ENCODE measurements around the gene PLCD3.
A peak's percentile ranks its signal among the peaks of the same experiment; 100 is the strongest.

Gene PLCD3

DNA sequence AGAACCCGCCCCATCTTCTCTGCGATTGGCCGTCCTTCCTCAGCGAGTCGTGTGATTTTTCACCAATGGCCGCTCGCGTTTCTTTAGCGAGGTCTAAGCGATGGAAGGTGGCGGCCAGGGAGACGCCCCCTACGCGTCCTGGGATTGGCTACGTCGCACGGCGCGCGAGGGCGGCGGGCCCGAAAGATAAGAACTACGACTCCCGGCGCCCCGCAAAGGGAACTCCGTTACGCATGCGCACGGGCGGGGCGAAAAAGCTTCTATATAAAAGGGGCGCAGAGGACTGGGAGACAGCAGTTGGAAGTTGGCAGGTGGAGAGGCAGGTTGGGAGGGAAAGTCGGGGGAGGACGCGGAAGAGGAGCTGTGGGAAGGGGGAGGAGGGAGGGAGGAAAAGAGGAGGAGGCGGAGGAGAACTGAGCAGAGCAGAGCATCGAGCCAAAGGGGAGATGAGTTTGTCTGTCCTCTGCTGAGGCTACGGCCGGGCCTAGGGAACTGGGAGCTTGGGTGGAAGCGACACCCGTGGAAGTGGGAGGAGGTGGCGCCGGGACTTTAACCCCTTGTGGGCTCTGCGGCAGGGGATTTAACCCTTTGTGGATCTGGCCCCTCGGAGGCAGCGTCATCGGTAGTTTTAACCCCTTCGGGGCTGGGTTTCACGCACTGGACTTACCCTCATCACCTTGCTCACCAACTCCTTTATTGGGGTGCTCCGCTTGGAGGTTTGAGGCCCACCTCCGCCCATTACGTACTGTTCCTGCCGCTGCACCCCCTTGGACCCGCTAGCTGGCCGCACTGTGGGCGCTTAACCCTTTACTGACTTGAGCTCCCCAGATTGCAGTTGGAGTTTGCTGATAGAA, 16.1 kb upstream of the PLCD3 start, which contains the start of gene HEXIM1:
HEXIM1 (plus strand) TSS at position 293 of the 854 bp plus-strand sequence. CDS start 716 bp downstream, outside the sequence.
- H3K4me1 ChIP-seq (ENCODE audit: low read depth, poor library complexity, severe bottlenecking): peaks cover 39% of the 10 kb centered on the region
- H3K27ac ChIP-seq: peak within 1 kb of the TSS; percentile 90
- H4K20me1 ChIP-seq (ENCODE audit: insufficient read depth): no peaks in the 10 kb centered on the region
- no peaks in the 10 kb centered on the region for H3K27me3 ChIP-seq (ENCODE audit: insufficient read depth, low read depth)
- H3K79me2 ChIP-seq (ENCODE audit: insufficient read depth, low read depth): peaks cover 19% of the 10 kb centered on the region; the same call in 1 of the 2 replicates
- H3K9ac ChIP-seq: peak within 1 kb of the TSS; percentile 85
- peak within 1 kb of the TSS; percentile 58 for H2AFZ ChIP-seq (ENCODE audit: low read depth)
- H3K4me2 ChIP-seq: peak within 1 kb of the TSS; percentile 93
- no peaks in the 10 kb centered on the region for H3K36me3 ChIP-seq (ENCODE audit: insufficient read depth)
- H3K4me3 ChIP-seq (IDR thresholded peaks at IDR 0.05; ENCODE audit: insufficient read depth, low read depth, low read length): peak within 1 kb of the TSS; percentile 46
- TF ChIP-seq, protein P1, sequence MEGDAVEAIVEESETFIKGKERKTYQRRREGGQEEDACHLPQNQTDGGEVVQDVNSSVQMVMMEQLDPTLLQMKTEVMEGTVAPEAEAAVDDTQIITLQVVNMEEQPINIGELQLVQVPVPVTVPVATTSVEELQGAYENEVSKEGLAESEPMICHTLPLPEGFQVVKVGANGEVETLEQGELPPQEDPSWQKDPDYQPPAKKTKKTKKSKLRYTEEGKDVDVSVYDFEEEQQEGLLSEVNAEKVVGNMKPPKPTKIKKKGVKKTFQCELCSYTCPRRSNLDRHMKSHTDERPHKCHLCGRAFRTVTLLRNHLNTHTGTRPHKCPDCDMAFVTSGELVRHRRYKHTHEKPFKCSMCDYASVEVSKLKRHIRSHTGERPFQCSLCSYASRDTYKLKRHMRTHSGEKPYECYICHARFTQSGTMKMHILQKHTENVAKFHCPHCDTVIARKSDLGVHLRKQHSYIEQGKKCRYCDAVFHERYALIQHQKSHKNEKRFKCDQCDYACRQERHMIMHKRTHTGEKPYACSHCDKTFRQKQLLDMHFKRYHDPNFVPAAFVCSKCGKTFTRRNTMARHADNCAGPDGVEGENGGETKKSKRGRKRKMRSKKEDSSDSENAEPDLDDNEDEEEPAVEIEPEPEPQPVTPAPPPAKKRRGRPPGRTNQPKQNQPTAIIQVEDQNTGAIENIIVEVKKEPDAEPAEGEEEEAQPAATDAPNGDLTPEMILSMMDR (conservative IDR thresholded peaks at IDR 0.05; ENCODE audit: low read depth, low read length): no peak

DNA sequence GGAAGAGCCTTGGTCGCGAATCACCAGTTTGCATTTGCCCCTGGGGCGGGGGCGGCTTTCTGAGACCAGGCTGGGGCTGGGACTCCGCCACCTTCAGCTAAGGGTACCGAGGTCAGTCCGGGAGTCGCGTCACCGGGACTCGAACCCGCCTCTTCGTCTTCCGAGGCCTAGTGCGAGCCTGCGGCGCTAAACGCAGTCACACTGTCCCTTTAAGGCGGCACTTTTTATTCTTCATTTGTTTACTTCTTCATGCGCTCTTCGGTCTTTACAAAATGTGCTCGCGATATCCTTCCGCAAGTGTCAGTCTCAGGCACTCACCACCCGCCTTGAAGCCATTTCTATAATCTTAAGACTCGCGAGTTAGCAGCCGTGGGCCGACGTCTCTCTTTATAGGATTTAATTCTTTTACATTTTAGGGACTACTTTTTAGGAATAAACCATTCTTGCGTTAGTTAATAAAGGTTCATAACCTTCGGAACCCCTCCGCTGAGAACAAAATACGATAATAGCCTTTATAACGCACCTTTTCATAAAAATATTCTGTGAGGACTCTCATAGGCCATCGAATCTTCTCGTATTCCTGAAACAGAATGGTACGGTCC, 15.4 kb upstream of the PLCD3 start:
- Histone ChIP-seq H3K4me2 (peak overlapping the region; percentile 58), H3K9ac (peak overlapping the region; percentile 85), H3K27ac (peak overlapping the region; percentile 90), H3K4me1 (ENCODE audit: low read depth, poor library complexity, severe bottlenecking) (peaks cover 33% of the 10 kb centered on the region), H4K20me1 (ENCODE audit: insufficient read depth) (no peaks in the 10 kb centered on the region), H2AFZ (ENCODE audit: low read depth) (peak overlapping the region; percentile 58), H3K4me3 (IDR thresholded peaks at IDR 0.05; ENCODE audit: insufficient read depth, low read depth, low read length) (no peak overlapping the region), H3K36me3 (ENCODE audit: insufficient read depth) (no peaks in the 10 kb centered on the region), H3K27me3 (ENCODE audit: insufficient read depth, low read depth) (no peaks in the 10 kb centered on the region), H3K79me2 (ENCODE audit: insufficient read depth, low read depth) (peaks cover 19% of the 10 kb centered on the region; the same call in 1 of the 2 replicates)
- TF ChIP-seq, protein P1 (conservative IDR thresholded peaks at IDR 0.05; ENCODE audit: low read depth, low read length): no peak

DNA sequence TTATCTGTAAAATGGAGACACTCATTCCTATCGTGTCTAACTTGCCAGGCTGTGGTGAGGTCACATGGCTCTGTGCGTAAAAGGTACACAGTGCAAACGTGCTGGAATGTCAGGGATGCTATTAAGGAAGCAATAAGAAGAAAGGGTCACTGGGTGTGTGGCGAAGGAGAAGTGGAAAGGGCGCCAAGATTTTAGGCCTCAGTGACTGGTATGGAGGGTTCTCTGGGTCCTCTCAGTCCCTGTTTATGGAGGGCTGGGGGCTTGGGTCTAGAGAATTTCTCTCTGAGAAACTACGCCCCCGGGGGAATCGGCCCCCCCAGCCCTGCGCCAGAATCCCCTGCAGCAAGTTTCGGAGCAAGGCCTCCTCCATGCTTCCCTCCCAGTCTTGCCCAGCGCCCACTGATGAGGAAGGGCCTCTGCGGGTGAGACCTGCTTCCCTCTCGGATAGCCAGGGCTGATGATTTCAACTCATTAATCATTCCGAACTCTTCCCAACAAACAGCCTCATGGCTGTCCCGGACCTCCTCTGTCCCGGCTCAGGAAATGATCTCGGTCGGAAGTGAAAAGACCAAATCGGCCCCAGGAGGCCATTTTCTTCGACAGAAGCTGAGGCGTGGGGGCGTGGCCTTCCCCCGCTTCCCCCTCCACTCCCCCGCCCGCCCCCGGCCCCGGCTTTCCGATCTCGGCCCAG, 14.7 kb upstream of the PLCD3 start:
- peak overlapping the region; percentile 85 for H3K9ac ChIP-seq
- no peaks in the 10 kb centered on the region for H3K27me3 ChIP-seq (ENCODE audit: insufficient read depth, low read depth)
- TF ChIP-seq, protein P1 (conservative IDR thresholded peaks at IDR 0.05; ENCODE audit: low read depth, low read length): no peak
- H3K4me2 ChIP-seq: peak overlapping the region; percentile 58
- peaks cover 26% of the 10 kb centered on the region for H3K4me1 ChIP-seq (ENCODE audit: low read depth, poor library complexity, severe bottlenecking)
- peaks cover 19% of the 10 kb centered on the region; the same call in 1 of the 2 replicates for H3K79me2 ChIP-seq (ENCODE audit: insufficient read depth, low read depth)
- peak overlapping the region; percentile 90 for H3K27ac ChIP-seq
- no peaks in the 10 kb centered on the region for H4K20me1 ChIP-seq (ENCODE audit: insufficient read depth)
- H2AFZ ChIP-seq (ENCODE audit: low read depth): peak overlapping the region; percentile 58
- H3K4me3 ChIP-seq (IDR thresholded peaks at IDR 0.05; ENCODE audit: insufficient read depth, low read depth, low read length): no peak overlapping the region
- H3K36me3 ChIP-seq (ENCODE audit: insufficient read depth): no peaks in the 10 kb centered on the region

DNA sequence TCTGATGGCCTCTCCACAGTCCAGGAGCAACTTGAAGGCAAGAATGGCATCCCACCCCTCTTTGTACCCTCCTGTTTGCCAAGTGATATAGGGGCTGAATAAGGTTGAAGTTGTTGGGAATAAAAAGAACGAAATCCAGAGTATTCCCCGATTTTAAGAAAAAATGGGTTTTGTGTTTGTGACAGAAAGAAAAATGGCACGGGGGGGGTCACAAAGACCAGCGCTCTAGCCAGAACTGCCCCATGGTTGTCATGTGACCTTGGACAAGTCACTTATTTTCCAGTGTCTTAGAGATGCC, 14.2 kb upstream of the PLCD3 start:
- H2AFZ ChIP-seq (ENCODE audit: low read depth): peak overlapping the region; percentile 58
- no peaks in the 10 kb centered on the region for H3K27me3 ChIP-seq (ENCODE audit: insufficient read depth, low read depth)
- H3K4me2 ChIP-seq: peak overlapping the region; percentile 58
- TF ChIP-seq, protein P1 (conservative IDR thresholded peaks at IDR 0.05; ENCODE audit: low read depth, low read length): no peak
- peaks cover 17% of the 10 kb centered on the region; the same call in 1 of the 2 replicates for H3K79me2 ChIP-seq (ENCODE audit: insufficient read depth, low read depth)
- H3K27ac ChIP-seq: peak overlapping the region; percentile 90; the same call in 1 of the 2 replicates
- H3K36me3 ChIP-seq (ENCODE audit: insufficient read depth): no peaks in the 10 kb centered on the region
- H3K9ac ChIP-seq: peak overlapping the region; percentile 85; the same call in 1 of the 2 replicates
- peaks cover 21% of the 10 kb centered on the region for H3K4me1 ChIP-seq (ENCODE audit: low read depth, poor library complexity, severe bottlenecking)
- H3K4me3 ChIP-seq (IDR thresholded peaks at IDR 0.05; ENCODE audit: insufficient read depth, low read depth, low read length): no peak overlapping the region
- no peaks in the 10 kb centered on the region for H4K20me1 ChIP-seq (ENCODE audit: insufficient read depth)
